Glomerular endothelial cell (primary cell): ENCODE data around the gene RRM2. TPM values are rescaled to one million over a fixed set of nuclear protein-coding genes. Genes with fewer than 3 reads are reported as not detected.
"Not testable (repeated sequence)": the region's sequence is repeated elsewhere in the genome, so short reads cannot be mapped to it uniquely, and the experiment has no call there.

Experiments
- DNase-seq: peaks from one replicate; pipeline ENCODE4 v3.0.0-alpha.2; 2011; ENCODE audit warnings: low read depth, low spot score; ENCODE audit errors: extremely low read depth
- total RNA-seq: library from RNA; depleted of rRNA; stranded (reverse); fragments of >200 nt; gene quantifications from 2 replicates; pipeline ENCODE4 v1.2.3, GENCODE V29; 2015

RRM2 gene
- total RNA-seq, 1 donor from 2014 or later = 26.1 TPM

DNA sequence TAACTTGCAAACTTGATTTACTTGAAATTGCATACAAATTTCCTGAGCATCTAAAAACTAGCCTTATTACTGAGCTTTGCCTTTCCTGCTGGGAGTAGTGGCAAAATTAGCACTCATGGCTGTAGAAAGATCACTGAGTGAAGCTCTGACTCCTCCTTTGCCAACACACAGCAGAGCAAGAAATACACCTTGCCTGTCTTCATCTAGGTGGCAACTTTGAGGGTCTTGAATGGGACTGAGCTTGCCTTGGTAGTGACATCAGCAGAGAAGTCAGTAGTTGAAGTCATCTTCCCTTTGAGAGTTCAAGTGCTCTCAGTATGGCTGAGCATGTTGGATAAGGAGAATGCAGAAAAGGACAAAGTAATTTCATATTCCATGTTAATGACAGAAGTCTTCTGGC, 5.9 kb downstream of the RRM2 start:
- DNase-seq = no peak

GRCh38 chr2:10129490-10129889, 7.0 kb downstream of the RRM2 start:
- DNase-seq = no peak

- DNase-seq = no peak
Observed at GRCh38 chr2:10132043-10132575, 9.6 kb downstream of the RRM2 start.

- DNase-seq = no peak
Observed at GRCh38 chr2:10132596-10132995, 10.1 kb downstream of the RRM2 start.

- DNase-seq = no peak
Observed at GRCh38 chr2:10132996-10133647, 10.6 kb downstream of the RRM2 start.

DNA sequence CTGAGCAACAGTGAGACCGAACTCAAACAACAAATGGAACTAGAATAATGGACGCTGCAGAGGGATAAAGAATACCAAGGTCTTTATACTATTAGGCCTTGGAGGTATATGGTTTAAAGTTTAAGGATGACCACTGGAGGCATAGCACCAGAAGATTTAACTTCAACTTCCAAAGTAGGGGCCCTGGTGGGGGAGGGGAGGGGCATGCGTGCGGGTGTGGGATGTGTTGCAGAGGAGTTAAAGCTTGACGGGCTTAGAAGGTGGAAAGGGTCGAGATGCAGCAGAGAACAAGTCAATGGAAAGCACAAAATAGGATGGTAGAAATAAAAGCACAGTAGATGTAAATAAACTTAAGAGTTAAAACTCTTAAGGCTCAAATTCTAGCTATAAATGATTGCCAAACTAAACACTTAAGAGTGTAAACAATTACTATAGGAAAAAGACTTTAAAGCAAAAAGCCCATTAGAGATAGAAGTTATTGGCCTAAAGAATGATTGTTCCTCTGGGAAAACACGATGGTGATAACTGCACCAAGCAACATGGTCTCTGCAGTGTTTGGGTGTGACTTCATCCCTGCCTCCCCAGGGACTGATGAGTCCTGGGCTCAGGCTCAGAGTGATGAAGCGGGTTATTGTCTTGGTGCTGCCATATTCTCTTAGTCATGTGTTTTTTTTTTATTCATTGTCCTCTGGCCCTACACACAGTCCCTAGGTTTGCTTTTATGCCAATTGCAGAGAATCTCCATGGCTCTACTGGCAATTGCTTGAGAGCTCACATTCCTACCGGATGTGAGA, 13.0 kb downstream of the RRM2 start:
- no peak for DNase-seq

DNA sequence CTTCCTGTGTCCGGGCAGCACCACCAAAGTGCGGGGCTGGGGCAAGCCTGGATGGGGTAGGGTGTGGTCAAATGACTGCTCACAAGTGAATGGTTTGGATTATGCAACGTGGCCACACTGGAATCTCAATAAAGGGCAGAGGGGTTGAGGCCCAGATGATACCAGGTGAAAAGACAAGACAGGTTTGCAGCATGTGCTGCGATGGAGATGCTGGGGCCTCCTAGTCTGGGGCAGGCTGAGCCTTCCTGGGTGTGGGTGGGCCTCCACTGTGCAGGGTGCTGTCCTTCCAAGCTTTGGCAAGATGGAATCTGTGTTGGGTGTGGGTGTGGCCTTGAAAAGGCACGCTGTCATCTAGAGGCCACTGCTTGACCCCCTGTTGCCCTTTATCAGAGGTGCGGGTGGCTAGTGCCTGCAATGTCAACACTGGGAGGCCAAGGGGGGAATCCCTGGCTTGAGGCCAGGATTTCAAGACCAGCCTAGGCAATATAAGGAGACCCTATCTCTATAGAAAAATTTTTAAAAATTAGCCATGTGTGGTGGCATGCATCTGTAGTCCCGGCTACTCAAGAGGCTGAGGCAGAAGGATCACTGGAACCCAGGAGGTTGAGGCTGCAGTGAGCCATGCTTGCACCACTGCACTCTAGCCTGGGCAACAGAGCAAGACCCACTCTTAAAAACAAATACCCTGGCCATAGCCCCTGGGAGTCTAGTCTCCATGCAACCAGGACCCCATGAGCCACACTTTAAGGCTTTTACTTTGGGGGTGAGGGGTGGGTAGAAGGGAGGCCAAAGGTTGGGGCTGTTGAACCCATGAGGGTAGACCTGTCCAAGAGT, 13.8 kb downstream of the RRM2 start:
- DNase-seq = no peak

DNA sequence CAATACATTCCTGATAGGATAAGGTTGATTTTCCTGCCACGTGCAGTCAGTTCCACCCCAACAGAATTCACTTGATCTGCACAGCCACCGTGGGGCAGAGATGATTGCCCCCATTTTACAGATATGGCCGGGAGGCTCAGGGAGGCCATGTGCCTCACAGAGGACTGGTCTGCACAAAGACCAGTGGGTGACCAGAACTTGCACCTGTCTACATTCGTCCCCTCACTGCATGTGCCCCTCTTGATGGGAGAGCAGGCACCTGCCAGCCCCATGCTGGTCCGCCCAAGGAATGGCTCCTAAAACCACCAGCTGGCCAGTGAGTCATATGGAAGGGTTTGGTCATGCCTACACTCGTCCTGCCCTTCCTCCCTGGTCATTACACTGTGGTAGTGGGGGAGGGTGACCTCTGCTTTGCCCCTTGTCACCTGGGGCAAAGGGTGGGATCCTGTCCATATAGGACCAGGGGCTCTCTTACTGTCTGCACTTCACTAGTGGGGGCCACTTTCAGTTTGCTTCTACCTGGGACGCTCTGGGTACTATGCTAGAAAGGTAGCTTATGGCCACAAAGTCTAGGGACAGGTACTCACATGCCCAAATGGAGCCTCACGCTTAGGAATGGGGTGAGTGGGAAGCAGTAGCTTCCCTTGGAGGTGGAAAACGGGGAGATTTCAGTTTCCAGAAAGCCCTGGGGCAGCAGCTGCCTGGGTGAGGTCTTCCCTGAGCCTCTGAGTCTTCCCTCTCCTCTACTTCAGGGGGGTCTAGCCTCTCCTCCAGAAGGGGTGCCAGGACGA, 14.7 kb downstream of the RRM2 start:
- no peak for DNase-seq

GRCh38 chr2:10139536-10139935, 17.0 kb downstream of the RRM2 start:
- DNase-seq = no peak

GRCh38 chr2:10140841-10141610, 18.5 kb downstream of the RRM2 start:
- DNase-seq = no peak

GRCh38 chr2:10141736-10142639, 19.4 kb downstream of the RRM2 start:
- no peak for DNase-seq

DNA sequence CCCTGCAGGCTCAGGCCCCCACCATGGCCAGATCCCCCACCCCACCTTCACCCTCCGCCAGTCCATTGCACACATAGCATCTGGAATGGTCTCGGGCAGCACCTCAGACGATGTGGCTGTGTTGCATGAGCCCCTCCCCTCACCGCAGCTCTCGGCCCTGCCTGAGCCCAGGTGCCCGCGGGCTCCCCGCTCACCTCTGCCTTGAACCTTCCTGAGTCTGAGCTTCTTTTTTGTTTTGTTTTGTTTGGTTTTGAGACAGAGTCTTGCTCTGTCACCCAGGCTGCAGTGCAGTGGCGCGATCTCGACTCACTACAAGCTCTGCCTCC, 20.1 kb downstream of the RRM2 start:
- no peak for DNase-seq

DNA sequence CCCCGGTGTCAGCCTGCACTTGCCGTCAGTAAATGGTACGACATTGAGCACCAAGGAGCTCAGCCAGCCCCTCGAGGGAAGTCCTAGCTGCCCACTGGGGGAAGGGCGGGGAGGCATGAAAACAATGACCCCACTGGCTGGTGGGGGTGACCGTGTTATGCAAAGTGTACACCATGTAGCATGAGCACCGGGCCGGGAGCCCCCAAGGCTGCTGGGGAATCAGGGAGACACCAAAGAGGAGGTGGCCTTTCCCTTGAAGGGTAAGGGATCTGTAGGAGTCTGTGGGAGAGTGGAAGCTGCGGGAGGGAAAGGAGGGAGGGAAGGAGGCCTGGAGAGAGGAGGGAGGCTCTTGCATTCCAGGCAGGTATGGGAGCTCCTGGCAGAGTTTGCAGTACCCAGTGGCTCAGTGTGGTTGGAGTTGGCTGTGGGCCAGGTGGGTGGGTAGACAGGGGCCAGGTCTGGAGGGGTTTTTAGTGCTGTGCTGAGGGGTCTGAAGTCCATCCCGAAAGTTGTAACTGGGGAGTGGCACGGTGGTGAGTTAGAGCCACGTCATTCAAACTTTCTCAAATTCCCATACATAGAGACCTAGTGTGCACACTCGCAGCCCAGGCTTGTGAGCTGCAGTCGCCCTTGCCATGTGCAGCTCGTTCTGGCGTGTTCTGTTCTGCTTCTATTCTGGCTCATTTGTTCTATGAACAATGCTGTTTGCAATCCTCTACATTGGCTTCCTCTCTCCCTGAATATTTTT, 22.4 kb downstream of the RRM2 start:
- DNase-seq = no peak

DNA sequence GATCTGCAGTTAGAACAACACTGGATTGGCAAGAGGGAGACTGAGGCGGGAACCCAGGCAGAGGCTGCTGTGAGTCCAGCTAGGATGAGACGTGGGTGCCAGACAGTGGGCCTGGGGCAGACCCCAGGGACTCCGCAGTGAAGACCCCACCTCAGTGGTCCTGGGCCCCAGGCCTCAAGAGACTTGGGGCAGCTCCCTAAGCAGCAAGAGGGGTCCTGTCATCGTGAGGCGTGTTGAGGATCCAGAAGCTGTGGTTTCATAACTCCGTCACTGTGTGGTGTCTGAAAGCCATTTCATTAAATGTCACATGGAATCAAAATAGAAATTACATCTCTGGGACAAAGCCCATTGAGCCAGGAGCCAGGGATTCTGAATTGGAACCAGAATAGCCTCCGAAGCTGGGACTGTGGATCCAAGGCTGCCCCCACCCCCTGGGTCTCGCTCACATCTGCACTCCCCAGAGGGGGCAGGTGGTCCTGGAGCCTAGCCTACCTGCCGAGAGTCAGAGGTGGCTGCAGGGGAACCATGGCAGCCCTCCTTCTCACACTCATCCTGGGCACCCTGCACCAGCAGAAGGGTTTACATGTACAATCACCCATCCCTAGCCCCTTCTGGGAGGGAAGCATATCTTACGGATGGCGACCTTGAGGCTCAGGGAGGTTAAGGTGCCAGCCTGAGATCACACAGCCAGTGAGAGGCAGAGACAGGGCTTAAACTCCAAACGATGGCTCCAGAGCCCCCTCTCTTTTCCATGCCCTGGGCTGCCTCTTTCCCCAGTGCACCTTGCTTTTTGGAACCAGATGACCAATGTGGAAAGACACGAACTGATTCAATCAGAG, 23.2 kb downstream of the RRM2 start:
- no peak for DNase-seq

DNA sequence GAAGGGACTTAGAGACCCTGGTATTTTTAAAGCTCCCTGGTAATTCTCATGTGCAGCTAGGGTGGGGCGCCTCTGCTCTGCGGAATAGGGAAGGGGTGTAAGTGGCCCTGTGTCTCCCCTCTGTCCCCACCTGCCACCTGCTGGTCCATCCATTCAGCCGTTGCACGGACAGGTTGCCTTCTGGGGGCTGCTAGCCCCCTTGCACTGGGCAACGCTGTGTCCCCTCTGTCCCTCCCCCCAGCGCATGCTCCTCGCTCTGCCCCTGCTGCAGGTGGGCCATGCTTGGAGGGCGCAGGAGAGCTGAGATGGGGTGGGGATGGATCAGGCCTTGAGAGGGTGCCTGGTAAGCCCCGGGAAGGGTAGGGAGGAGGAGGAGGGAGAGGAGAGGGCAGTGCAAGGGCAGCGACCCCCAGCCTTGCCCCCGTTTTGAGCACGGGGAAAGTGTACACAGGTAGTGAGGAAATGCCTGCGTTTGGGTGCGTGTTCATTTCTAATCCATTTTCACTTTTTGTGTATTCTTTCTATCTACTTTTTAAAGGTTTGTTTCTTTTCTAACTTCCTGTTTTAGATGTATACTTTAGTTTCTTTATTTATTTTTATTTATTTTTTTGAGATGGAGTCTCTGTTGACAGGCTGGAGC, 23.9 kb downstream of the RRM2 start:
- no peak for DNase-seq

GRCh38 chr2:10147050-10147660, 24.6 kb downstream of the RRM2 start:
- not testable (repeated sequence) for DNase-seq
